ENCODE data around the gene POM121. TPM values are rescaled to one million over a fixed set of nuclear protein-coding genes. Genes with fewer than 3 reads are reported as not detected.
"Not testable (repeated sequence)": the region's sequence is repeated elsewhere in the genome, so short reads cannot be mapped to it uniquely, and the experiment has no call there.

POM121 gene
- total RNA-seq, 1 experiment from 2014 or later: 56.6 TPM

- H3K27me3 ChIP-seq (replicated peaks; ENCODE audit: insufficient read depth, low read depth, low read length, poor library complexity); H3K36me3 ChIP-seq (ENCODE audit: insufficient read depth, low read length, poor library complexity, severe bottlenecking); intact Hi-C loops (cut with micrococcal nuclease; ENCODE audit: unreplicated experiment); H3K9me3 ChIP-seq (ENCODE audit: low read depth, low read length, poor library complexity, severe bottlenecking); POLR2A ChIA-PET (ENCODE audit: low non-redundant PET); H3K4me3 ChIP-seq (ENCODE audit: low read depth, low read length, poor library complexity, severe bottlenecking); CTCF ChIA-PET; H3K27ac ChIP-seq (ENCODE audit: low read depth, low read length, poor library complexity, severe bottlenecking); DNase-seq (ENCODE audit: low spot score); H3K4me1 ChIP-seq (ENCODE audit: insufficient read depth, low read length, poor library complexity, severe bottlenecking); BruUV-seq (replicated peaks): not testable (repeated sequence)
These were observed 20.0 kb downstream of the POM121 start for GRCh38 chr7:72944937-72945336.

GRCh38 chr7:72945597-72945996 lies 20.7 kb downstream of the POM121 start:
- H3K27me3 ChIP-seq (replicated peaks; ENCODE audit: insufficient read depth, low read depth, low read length, poor library complexity); DNase-seq (ENCODE audit: low spot score); H3K4me3 ChIP-seq (ENCODE audit: low read depth, low read length, poor library complexity, severe bottlenecking); H3K4me1 ChIP-seq (ENCODE audit: insufficient read depth, low read length, poor library complexity, severe bottlenecking); intact Hi-C loops (cut with micrococcal nuclease; ENCODE audit: unreplicated experiment); H3K27ac ChIP-seq (ENCODE audit: low read depth, low read length, poor library complexity, severe bottlenecking); CTCF ChIA-PET; H3K9me3 ChIP-seq (ENCODE audit: low read depth, low read length, poor library complexity, severe bottlenecking); BruUV-seq (replicated peaks); H3K36me3 ChIP-seq (ENCODE audit: insufficient read depth, low read length, poor library complexity, severe bottlenecking); POLR2A ChIA-PET (ENCODE audit: low non-redundant PET): not testable (repeated sequence)

DNA sequence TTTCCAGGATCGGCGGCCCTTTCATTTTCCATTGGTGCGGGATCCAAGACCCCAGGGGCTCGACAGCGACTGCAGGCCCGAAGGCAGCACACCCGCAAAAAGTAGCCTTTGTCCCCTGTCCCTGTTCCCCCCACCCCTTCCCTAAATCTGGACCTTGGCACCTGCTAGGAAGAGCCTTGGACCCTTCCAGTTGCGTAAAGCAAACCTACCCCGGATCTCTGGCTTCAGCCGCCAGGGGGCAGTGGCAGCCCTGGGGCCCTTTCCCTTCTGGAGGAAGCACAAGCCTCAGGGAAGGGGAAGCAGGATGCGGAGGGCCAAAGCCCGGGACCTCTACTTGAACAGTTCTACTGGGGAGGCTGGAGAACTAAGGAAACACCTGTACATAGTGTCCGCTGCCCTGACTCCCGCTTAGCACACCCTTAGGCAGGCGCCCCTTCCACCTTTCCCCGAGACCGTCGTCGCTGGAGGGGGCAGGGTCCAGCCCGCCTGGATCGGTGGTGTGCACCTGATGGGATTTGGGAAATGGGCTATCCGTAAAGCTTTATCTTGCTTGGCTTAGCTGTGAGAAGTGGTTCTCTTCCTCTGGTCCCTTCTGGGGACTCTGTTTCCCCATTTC lies 21.3 kb downstream of the POM121 start:
- H3K9me3 ChIP-seq (ENCODE audit: low read depth, low read length, poor library complexity, severe bottlenecking); H3K36me3 ChIP-seq (ENCODE audit: insufficient read depth, low read length, poor library complexity, severe bottlenecking); BruUV-seq (replicated peaks); DNase-seq (ENCODE audit: low spot score); POLR2A ChIA-PET (ENCODE audit: low non-redundant PET); H3K4me3 ChIP-seq (ENCODE audit: low read depth, low read length, poor library complexity, severe bottlenecking); H3K4me1 ChIP-seq (ENCODE audit: insufficient read depth, low read length, poor library complexity, severe bottlenecking); H3K27ac ChIP-seq (ENCODE audit: low read depth, low read length, poor library complexity, severe bottlenecking); intact Hi-C loops (cut with micrococcal nuclease; ENCODE audit: unreplicated experiment); H3K27me3 ChIP-seq (replicated peaks; ENCODE audit: insufficient read depth, low read depth, low read length, poor library complexity); CTCF ChIA-PET: not testable (repeated sequence)
- TF ChIP-seq, protein P1, sequence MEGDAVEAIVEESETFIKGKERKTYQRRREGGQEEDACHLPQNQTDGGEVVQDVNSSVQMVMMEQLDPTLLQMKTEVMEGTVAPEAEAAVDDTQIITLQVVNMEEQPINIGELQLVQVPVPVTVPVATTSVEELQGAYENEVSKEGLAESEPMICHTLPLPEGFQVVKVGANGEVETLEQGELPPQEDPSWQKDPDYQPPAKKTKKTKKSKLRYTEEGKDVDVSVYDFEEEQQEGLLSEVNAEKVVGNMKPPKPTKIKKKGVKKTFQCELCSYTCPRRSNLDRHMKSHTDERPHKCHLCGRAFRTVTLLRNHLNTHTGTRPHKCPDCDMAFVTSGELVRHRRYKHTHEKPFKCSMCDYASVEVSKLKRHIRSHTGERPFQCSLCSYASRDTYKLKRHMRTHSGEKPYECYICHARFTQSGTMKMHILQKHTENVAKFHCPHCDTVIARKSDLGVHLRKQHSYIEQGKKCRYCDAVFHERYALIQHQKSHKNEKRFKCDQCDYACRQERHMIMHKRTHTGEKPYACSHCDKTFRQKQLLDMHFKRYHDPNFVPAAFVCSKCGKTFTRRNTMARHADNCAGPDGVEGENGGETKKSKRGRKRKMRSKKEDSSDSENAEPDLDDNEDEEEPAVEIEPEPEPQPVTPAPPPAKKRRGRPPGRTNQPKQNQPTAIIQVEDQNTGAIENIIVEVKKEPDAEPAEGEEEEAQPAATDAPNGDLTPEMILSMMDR (conservative IDR thresholded peaks at IDR 0.05; ENCODE audit: low read depth, low read length): 0 out of 2 replicates have a peak, but pooled peaks have one; percentile 18

DNA sequence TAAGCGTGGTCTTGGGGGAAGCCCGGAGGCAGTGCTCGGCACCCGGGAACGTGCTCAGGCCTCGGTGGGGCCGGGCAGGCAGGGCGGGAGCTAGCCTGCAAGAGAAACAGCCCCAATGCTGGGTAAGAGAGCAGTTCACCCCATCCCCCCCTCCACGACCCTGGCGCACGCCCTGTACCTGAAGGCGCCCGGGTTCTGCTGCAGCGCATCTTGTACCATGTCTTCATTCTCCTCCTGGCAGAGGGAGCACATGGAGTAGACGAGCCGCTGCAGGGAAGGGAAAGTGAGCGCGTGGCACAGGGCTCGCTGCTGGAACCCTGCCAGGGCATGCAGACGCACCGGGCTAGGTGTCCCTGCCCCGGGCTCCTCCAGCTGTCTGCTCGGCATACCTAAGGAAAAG lies 23.8 kb downstream of the POM121 start:
- H3K4me3 ChIP-seq (ENCODE audit: low read depth, low read length, poor library complexity, severe bottlenecking); H3K4me1 ChIP-seq (ENCODE audit: insufficient read depth, low read length, poor library complexity, severe bottlenecking); H3K27me3 ChIP-seq (replicated peaks; ENCODE audit: insufficient read depth, low read depth, low read length, poor library complexity); BruUV-seq (replicated peaks); intact Hi-C loops (cut with micrococcal nuclease; ENCODE audit: unreplicated experiment); CTCF ChIA-PET; DNase-seq (ENCODE audit: low spot score); POLR2A ChIA-PET (ENCODE audit: low non-redundant PET); H3K9me3 ChIP-seq (ENCODE audit: low read depth, low read length, poor library complexity, severe bottlenecking); H3K36me3 ChIP-seq (ENCODE audit: insufficient read depth, low read length, poor library complexity, severe bottlenecking); H3K27ac ChIP-seq (ENCODE audit: low read depth, low read length, poor library complexity, severe bottlenecking): not testable (repeated sequence)

DNA sequence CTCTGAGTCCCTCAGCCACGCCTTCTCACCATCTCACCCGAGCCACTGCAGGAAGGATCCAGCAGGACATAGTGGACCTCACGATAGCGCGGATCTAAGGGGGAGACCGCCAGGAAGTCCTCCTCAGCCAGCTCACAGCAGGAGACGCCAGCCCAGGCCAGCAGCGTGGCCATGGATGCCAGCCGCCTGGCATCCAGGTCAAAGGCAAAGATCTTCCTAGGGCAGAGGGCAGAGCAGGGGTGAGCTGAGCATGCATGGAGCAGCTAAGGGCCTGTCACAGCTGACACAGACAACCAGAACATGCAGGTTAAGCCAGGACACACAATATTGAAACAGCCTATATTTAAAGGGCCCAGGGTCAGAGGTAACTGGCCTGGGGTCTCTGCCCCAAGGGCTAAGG lies 24.4 kb downstream of the POM121 start:
- POLR2A ChIA-PET (ENCODE audit: low non-redundant PET); intact Hi-C loops (cut with micrococcal nuclease; ENCODE audit: unreplicated experiment): not testable (repeated sequence)

GRCh38 chr7:72949686-72950085 lies 24.8 kb downstream of the POM121 start:
- H3K4me3 ChIP-seq (ENCODE audit: low read depth, low read length, poor library complexity, severe bottlenecking); H3K27ac ChIP-seq (ENCODE audit: low read depth, low read length, poor library complexity, severe bottlenecking); intact Hi-C loops (cut with micrococcal nuclease; ENCODE audit: unreplicated experiment); DNase-seq (ENCODE audit: low spot score); H3K27me3 ChIP-seq (replicated peaks; ENCODE audit: insufficient read depth, low read depth, low read length, poor library complexity); H3K9me3 ChIP-seq (ENCODE audit: low read depth, low read length, poor library complexity, severe bottlenecking); H3K4me1 ChIP-seq (ENCODE audit: insufficient read depth, low read length, poor library complexity, severe bottlenecking); BruUV-seq (replicated peaks); H3K36me3 ChIP-seq (ENCODE audit: insufficient read depth, low read length, poor library complexity, severe bottlenecking); POLR2A ChIA-PET (ENCODE audit: low non-redundant PET); CTCF ChIA-PET: not testable (repeated sequence)

More for the DNA sequence above, 24.4 kb downstream of the POM121 start:
- CTCF ChIA-PET; H3K36me3 ChIP-seq (ENCODE audit: insufficient read depth, low read length, poor library complexity, severe bottlenecking); H3K4me3 ChIP-seq (ENCODE audit: low read depth, low read length, poor library complexity, severe bottlenecking); H3K27me3 ChIP-seq (replicated peaks; ENCODE audit: insufficient read depth, low read depth, low read length, poor library complexity); H3K9me3 ChIP-seq (ENCODE audit: low read depth, low read length, poor library complexity, severe bottlenecking); BruUV-seq (replicated peaks); DNase-seq (ENCODE audit: low spot score); H3K27ac ChIP-seq (ENCODE audit: low read depth, low read length, poor library complexity, severe bottlenecking); H3K4me1 ChIP-seq (ENCODE audit: insufficient read depth, low read length, poor library complexity, severe bottlenecking): not testable (repeated sequence)

- H3K9me3 ChIP-seq (ENCODE audit: low read depth, low read length, poor library complexity, severe bottlenecking): not testable (repeated sequence)
These were observed 25.5 kb downstream of the POM121 start for GRCh38 chr7:72950432-72950831.

More at GRCh38 chr7:72950432-72950831, 25.5 kb downstream of the POM121 start:
- intact Hi-C loops (cut with micrococcal nuclease; ENCODE audit: unreplicated experiment); H3K27ac ChIP-seq (ENCODE audit: low read depth, low read length, poor library complexity, severe bottlenecking); H3K36me3 ChIP-seq (ENCODE audit: insufficient read depth, low read length, poor library complexity, severe bottlenecking); BruUV-seq (replicated peaks); H3K27me3 ChIP-seq (replicated peaks; ENCODE audit: insufficient read depth, low read depth, low read length, poor library complexity); CTCF ChIA-PET; DNase-seq (ENCODE audit: low spot score); POLR2A ChIA-PET (ENCODE audit: low non-redundant PET); H3K4me1 ChIP-seq (ENCODE audit: insufficient read depth, low read length, poor library complexity, severe bottlenecking); H3K4me3 ChIP-seq (ENCODE audit: low read depth, low read length, poor library complexity, severe bottlenecking): not testable (repeated sequence)

All from A673 (cell line).